HepG2 (cell line): Measurements from ENCODE around the gene METTL1. TPM values are rescaled to one million over a fixed set of nuclear protein-coding genes. Genes with fewer than 3 reads are reported as not detected.
A peak's percentile ranks its signal among the peaks of the same experiment; 100 is the strongest.

Source experiments
- ADNP ChIP-seq: sonication (generic); formaldehyde crosslinking; IDR thresholded peaks from 2 replicates; pipeline ENCODE4 v1.4.0; 2020; ENCODE audit warnings: missing genetic modification reagents
- ARNT ChIP-seq: fragments of 450-650 bp; IDR thresholded peaks from 2 replicates; pipeline ENCODE4 v1.6.1; 2017
- EEA1 ChIP-seq: sonication (generic); formaldehyde crosslinking; IDR thresholded peaks from 2 replicates; pipeline ENCODE4 v1.5.1; 2020; ENCODE audit warnings: mild to moderate bottlenecking, missing genetic modification reagents, borderline replicate concordance
- ELF4 ChIP-seq: sonication (generic); formaldehyde crosslinking; IDR thresholded peaks from 2 replicates; pipeline ENCODE4 v1.5.0; 2020; ENCODE audit warnings: missing genetic modification reagents, mild to moderate bottlenecking, moderate library complexity, borderline replicate concordance
- FOXK2 ChIP-seq: fragments of 450-650 bp; IDR thresholded peaks from 2 replicates; pipeline ENCODE4 v1.6.1; 2016
- GPN1 ChIP-seq: sonication (generic); formaldehyde crosslinking; IDR thresholded peaks from 2 replicates; pipeline ENCODE4 v1.5.1; 2020; ENCODE audit warnings: missing genetic modification reagents, borderline replicate concordance
- IRX3 ChIP-seq: sonication (generic); formaldehyde crosslinking; IDR thresholded peaks from 2 replicates; pipeline ENCODE4 v1.8.1; 2023; ENCODE audit warnings: mild to moderate bottlenecking, low read depth, missing genetic modification reagents, borderline replicate concordance
- MAFF ChIP-seq: IDR thresholded peaks from 2 replicates; pipeline ENCODE4 v1.6.1; 2011; ENCODE audit warnings: low read depth, low read length, improper control_type of control experiment
- NCOA1 ChIP-seq: sonication (generic); formaldehyde crosslinking; IDR thresholded peaks from 2 replicates; pipeline ENCODE4 v1.9.0; 2021; ENCODE audit warnings: missing genetic modification reagents
- NR3C1 ChIP-seq: sonication (generic); formaldehyde crosslinking; IDR thresholded peaks from 2 replicates; pipeline ENCODE4 v1.4.0; 2020; ENCODE audit warnings: missing genetic modification reagents
- POLR2G ChIP-seq: fragments of 200-400 bp; formaldehyde crosslinking; IDR thresholded peaks from 2 replicates; pipeline ENCODE4 v1.6.1; 2018; ENCODE audit warnings: mild to moderate bottlenecking, low read depth, low read length, moderate library complexity
- SALL2 ChIP-seq: sonication (generic); formaldehyde crosslinking; IDR thresholded peaks from 2 replicates; pipeline ENCODE4 v1.8.1; 2023; ENCODE audit warnings: mild to moderate bottlenecking, missing genetic modification reagents, inconsistent platforms
- SNRNP70 ChIP-seq: fragments of 200-400 bp; formaldehyde crosslinking; IDR thresholded peaks from 2 replicates; pipeline ENCODE4 v1.6.1; 2017; ENCODE audit warnings: mild to moderate bottlenecking, low read depth, low read length, moderate library complexity
- SP1 ChIP-seq, 2 experiments: fragments of 450-650 bp in 1 of 2; sonication (generic) in 1 of 2; formaldehyde crosslinking in 1 of 2; IDR thresholded peaks; 2 replicates each; pipeline versions ENCODE4 v1.4.0 to v1.6.1; 2016 to 2020; ENCODE audit warnings: missing genetic modification reagents in 1 of 2
- STAT5B ChIP-seq: sonication (generic); formaldehyde crosslinking; IDR thresholded peaks from 2 replicates; pipeline ENCODE4 v1.4.0; 2020; ENCODE audit warnings: missing genetic modification reagents
- ZBTB21 ChIP-seq: sonication (generic); formaldehyde crosslinking; IDR thresholded peaks from 2 replicates; pipeline ENCODE4 v1.4.0; 2020; ENCODE audit warnings: missing genetic modification reagents
- ZNF207 ChIP-seq: fragments of 450-650 bp; IDR thresholded peaks from 2 replicates; pipeline ENCODE4 v1.6.1; 2016; ENCODE audit warnings: antibody characterized with exemption, borderline replicate concordance
- polyA plus RNA-seq, 8 experiments: library from polyadenylated mRNA; depleted of rRNA in 3 of 8; stranded (reverse) in 7 of 8; unstranded in 1 of 8; fragments of >200 nt; fragmentation: Illumina TruSeq in 4 of 8; extraction: Trizol in 4 of 8; gene quantifications; 2 replicates each; pipeline versions ENCODE4 v1.2.1 to v1.2.3, GENCODE V29; 2011 to 2016; ENCODE audit warnings: low read depth in 4 of 8, missing spikeins in 1 of 8, mixed read lengths in 1 of 8; ENCODE audit not compliant: insufficient read depth in 1 of 8
- total RNA-seq, 5 experiments: library from RNA; depleted of rRNA; stranded (reverse); fragments of >200 nt; fragmentation: Illumina TruSeq; extraction: Trizol; gene quantifications; 2 replicates each; pipeline ENCODE4 v1.2.3, GENCODE V29; 2016; ENCODE audit warnings: low read depth in 1 of 5
- TF ChIP-seq, protein P1 (sequence below): sonication (generic); formaldehyde crosslinking; IDR thresholded peaks from 2 replicates; pipeline ENCODE4 v1.4.0; 2020; ENCODE audit warnings: missing genetic modification reagents, mild to moderate bottlenecking, borderline replicate concordance
- TF ChIP-seq, protein P2 (sequence below): IDR thresholded peaks from 2 replicates; pipeline ENCODE4 v1.6.1; 2016; ENCODE audit warnings: low read depth, borderline replicate concordance
- TF ChIP-seq, protein P3 (sequence below): sonication (generic); formaldehyde crosslinking; conservative IDR thresholded peaks from 2 replicates; pipeline ENCODE4 v1.8.0; 2022; ENCODE audit warnings: low read depth, missing genetic modification reagents
- TF ChIP-seq, protein P4 (sequence below): sonication (generic); formaldehyde crosslinking; IDR thresholded peaks from 2 replicates; pipeline ENCODE4 v1.4.0; 2020; ENCODE audit warnings: mild to moderate bottlenecking, missing genetic modification reagents, borderline replicate concordance
- TF ChIP-seq, protein P5 (sequence below): sonication (generic); formaldehyde crosslinking; IDR thresholded peaks from 2 replicates; pipeline ENCODE4 v1.4.0; 2020; ENCODE audit warnings: missing genetic modification reagents; ENCODE audit errors: not compliant biosample characterization

Gene METTL1
- total and polyA plus RNA-seq, 2 of the 13 experiments (the other 11 are each of a cell fraction or from before 2014, with no cell fraction given), result 34.7 to 36.9 TPM

DNA sequence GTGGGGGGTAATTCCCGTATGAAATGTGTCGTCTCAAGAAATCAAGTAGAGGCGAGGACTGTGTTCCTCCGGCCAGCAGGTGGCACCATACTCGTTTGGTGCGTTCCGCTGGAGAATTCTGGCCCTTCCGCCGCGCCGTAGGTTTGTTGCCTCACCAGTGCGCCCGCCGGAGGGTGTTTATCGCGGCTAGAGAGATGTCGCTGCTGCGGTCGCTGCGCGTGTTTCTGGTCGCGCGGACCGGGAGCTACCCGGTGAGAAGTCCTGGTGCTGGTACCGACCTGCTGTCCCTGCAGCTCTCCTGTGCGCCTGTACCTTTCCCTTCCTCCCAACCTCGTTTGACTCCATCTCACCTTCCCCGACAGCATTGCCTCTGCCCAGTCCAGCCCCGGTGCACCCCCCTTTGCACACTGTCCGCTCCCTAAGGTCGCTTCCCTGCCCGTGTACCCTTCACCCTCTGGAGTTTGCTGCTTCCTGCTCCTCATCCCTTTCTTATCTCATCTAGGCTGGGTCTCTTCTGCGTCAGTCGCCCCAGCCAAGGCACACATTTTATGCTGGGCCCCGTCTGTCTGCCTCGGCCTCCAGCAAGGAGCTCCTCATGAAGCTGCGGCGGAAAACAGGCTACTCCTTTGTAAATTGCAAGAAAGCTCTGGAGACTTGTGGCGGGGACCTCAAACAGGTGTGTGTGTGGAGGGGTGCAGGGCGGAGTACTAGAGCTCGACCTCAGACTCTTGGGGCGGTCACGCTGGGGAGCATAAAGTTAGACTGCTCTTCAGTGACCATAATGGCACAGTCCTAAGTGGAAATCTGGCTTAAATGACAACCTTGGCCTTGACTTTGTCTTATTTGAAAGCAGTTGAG is 10.9 kb upstream of the METTL1 start, which contains the start of gene TSFM (continued):
- TF ChIP-seq, protein P1, sequence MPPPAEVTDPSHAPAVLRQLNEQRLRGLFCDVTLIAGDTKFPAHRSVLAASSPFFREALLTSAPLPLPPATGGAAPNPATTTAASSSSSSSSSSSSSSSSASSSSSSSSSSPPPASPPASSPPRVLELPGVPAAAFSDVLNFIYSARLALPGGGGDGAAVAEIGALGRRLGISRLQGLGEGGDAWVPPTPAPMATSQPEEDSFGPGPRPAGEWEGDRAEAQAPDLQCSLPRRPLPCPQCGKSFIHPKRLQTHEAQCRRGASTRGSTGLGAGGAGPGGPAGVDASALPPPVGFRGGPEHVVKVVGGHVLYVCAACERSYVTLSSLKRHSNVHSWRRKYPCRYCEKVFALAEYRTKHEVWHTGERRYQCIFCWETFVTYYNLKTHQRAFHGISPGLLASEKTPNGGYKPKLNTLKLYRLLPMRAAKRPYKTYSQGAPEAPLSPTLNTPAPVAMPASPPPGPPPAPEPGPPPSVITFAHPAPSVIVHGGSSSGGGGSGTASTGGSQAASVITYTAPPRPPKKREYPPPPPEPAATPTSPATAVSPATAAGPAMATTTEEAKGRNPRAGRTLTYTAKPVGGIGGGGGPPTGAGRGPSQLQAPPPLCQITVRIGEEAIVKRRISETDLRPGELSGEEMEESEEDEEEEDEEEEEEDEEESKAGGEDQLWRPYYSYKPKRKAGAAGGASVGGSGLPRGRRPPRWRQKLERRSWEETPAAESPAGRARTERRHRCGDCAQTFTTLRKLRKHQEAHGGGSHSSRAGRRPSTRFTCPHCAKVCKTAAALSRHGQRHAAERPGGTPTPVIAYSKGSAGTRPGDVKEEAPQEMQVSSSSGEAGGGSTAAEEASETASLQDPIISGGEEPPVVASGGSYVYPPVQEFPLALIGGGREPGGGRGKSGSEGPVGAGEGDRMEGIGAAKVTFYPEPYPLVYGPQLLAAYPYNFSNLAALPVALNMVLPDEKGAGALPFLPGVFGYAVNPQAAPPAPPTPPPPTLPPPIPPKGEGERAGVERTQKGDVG (CRISPR knock-in tag), result no peak
- TF ChIP-seq, protein P2, sequence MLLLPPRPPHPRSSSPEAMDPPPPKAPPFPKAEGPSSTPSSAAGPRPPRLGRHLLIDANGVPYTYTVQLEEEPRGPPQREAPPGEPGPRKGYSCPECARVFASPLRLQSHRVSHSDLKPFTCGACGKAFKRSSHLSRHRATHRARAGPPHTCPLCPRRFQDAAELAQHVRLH (CRISPR knock-in tag), result peak; percentile 96
- TF ChIP-seq MAFF, result no peak
- TF ChIP-seq, protein P3, sequence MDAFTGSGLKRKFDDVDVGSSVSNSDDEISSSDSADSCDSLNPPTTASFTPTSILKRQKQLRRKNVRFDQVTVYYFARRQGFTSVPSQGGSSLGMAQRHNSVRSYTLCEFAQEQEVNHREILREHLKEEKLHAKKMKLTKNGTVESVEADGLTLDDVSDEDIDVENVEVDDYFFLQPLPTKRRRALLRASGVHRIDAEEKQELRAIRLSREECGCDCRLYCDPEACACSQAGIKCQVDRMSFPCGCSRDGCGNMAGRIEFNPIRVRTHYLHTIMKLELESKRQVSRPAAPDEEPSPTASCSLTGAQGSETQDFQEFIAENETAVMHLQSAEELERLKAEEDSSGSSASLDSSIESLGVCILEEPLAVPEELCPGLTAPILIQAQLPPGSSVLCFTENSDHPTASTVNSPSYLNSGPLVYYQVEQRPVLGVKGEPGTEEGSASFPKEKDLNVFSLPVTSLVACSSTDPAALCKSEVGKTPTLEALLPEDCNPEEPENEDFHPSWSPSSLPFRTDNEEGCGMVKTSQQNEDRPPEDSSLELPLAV, result no peak
- TF ChIP-seq, protein P4, sequence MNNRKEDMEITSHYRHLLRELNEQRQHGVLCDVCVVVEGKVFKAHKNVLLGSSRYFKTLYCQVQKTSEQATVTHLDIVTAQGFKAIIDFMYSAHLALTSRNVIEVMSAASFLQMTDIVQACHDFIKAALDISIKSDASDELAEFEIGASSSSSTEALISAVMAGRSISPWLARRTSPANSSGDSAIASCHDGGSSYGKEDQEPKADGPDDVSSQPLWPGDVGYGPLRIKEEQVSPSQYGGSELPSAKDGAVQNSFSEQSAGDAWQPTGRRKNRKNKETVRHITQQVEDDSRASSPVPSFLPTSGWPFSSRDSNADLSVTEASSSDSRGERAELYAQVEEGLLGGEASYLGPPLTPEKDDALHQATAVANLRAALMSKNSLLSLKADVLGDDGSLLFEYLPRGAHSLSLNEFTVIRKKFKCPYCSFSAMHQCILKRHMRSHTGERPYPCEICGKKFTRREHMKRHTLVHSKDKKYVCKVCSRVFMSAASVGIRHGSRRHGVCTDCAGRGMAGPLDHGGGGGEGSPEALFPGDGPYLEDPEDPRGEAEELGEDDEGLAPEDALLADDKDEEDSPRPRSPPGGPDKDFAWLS (CRISPR knock-in tag), result no peak
- TF ChIP-seq SP1 (IDR thresholded peaks at IDR 0.05), result no peak
- TF ChIP-seq SP1 (CRISPR knock-in tag; IDR thresholded peaks at IDR 0.05), result peak; percentile 70
- TF ChIP-seq SNRNP70, result no peak
- TF ChIP-seq SALL2, result peak; percentile 69; the same call in 1 of the 2 replicates
- no peak for TF ChIP-seq IRX3 (CRISPR knock-in tag)
- no peak for TF ChIP-seq NR3C1 (CRISPR knock-in tag)
- TF ChIP-seq GPN1 (CRISPR knock-in tag), result no peak
- peak; percentile 96 for TF ChIP-seq POLR2G
- TF ChIP-seq ELF4, result peak; percentile 39; the same call in 1 of the 2 replicates
- TF ChIP-seq NCOA1 (CRISPR knock-in tag), result 0 out of 2 replicates have a peak, but pooled peaks have one; percentile 36
- no peak for TF ChIP-seq STAT5B
- peak; percentile 78; the same call in 1 of the 2 replicates for TF ChIP-seq EEA1 (CRISPR knock-in tag)
- no peak for TF ChIP-seq ZBTB21 (CRISPR knock-in tag)
- no peak for TF ChIP-seq ARNT
- TF ChIP-seq ZNF207, result no peak
- TF ChIP-seq FOXK2, result peak; percentile 72; the same call in 1 of the 2 replicates
- no peak for TF ChIP-seq ADNP
- TF ChIP-seq, protein P5, sequence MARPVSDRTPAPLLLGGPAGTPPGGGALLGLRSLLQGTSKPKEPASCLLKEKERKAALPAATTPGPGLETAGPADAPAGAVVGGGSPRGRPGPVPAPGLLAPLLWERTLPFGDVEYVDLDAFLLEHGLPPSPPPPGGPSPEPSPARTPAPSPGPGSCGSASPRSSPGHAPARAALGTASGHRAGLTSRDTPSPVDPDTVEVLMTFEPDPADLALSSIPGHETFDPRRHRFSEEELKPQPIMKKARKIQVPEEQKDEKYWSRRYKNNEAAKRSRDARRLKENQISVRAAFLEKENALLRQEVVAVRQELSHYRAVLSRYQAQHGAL (CRISPR knock-in tag), result no peak
